ENCODE measurements around the gene KCNK13.

GRCh38 chr14:90095096-90095495, 33.3 kb downstream of the KCNK13 start:
- TF ChIP-seq CTCF (tag by site-specific recombination; IDR thresholded peaks at IDR 0.05) (no peak), TSHZ1 (tag by site-specific recombination; IDR thresholded peaks at IDR 0.05; ENCODE audit: borderline replicate concordance) (no peak), FEZF1 (tag by site-specific recombination; IDR thresholded peaks at IDR 0.05) (no peak), ZNF677 (tag by site-specific recombination; IDR thresholded peaks at IDR 0.05) (no peak), ZNF501 (tag by site-specific recombination; IDR thresholded peaks at IDR 0.05) (no peak)

Measured in HEK293 (cell line).